Muscle of leg (tissue), 11 donors: ENCODE measurements around the gene SRBD1. TPM values are rescaled to one million over a fixed set of nuclear protein-coding genes. Genes with fewer than 3 reads are reported as not detected.

Source experiments
- DNase-seq: peaks from one replicate; pipeline ENCODE4 v3.0.0; 2013
- H3K27ac ChIP-seq: one replicate; pipeline ENCODE4 v1.5.1; 2013; ENCODE audit warnings: mild to moderate bottlenecking, low read length, control low read depth
- H3K27me3 ChIP-seq: one replicate; pipeline ENCODE4 v1.6.1; 2013; ENCODE audit warnings: low read length; ENCODE audit not compliant: control insufficient read depth, insufficient read depth
- H3K36me3 ChIP-seq: one replicate; pipeline ENCODE4 v1.6.1; 2013; ENCODE audit warnings: low read length; ENCODE audit not compliant: control insufficient read depth, insufficient read depth
- H3K4me1 ChIP-seq: one replicate; pipeline ENCODE4 v1.6.1; 2013; ENCODE audit warnings: low read length; ENCODE audit not compliant: control insufficient read depth, insufficient read depth
- H3K4me3 ChIP-seq: one replicate; pipeline ENCODE4 v1.5.1; 2013; ENCODE audit warnings: low read length, control low read depth
- H3K9me3 ChIP-seq: replicated peaks from 2 replicates; pipeline ENCODE4 v1.6.1; 2013; ENCODE audit warnings: low read depth, low read length; ENCODE audit not compliant: control insufficient read depth
- WGBS: methylation state at CpG from one replicate; pipeline ENCODE4 v1.1.5; 2013; ENCODE audit warnings: missing lambda C conversion rate; ENCODE audit not compliant: insufficient coverage; 5-methylcytosine and 5-hydroxymethylcytosine counted together
- polyA plus RNA-seq, 8 donors: library from polyadenylated mRNA; unstranded; fragments of 120-200 nt; gene quantifications; one replicate each; pipeline versions ENCODE4 v1.2.1 to v1.2.3, GENCODE V29; 2013; ENCODE audit warnings: inconsistent platforms in 1 of 8, low replicate concordance in 1 of 8; ENCODE audit not compliant: insufficient read length in 8 of 8, insufficient read depth in 1 of 8
- total RNA-seq: library from RNA; stranded (reverse); fragments of 120-200 nt; gene quantifications from one replicate; pipeline ENCODE4 v1.2.4, GENCODE V29; 2013

The SRBD1 gene
- total and polyA plus RNA-seq, 9 donors, result 8.5 to 18.8 (median 11.3) TPM

- Histone ChIP-seq H3K4me1 (peaks cover 2% of the 10 kb centered on the region), H3K9me3 (no peaks in the 10 kb centered on the region), H3K4me3 (no peak overlapping the region), H3K27me3 (no peaks in the 10 kb centered on the region), H3K36me3 (no peaks in the 10 kb centered on the region), H3K27ac (no peak overlapping the region)
- peak; percentile 62 for DNase-seq
- 68% methylated on average over 3 of the region's 3 CpGs for WGBS
These were observed 206.2 kb downstream of the SRBD1 start for GRCh38 chr2:45404807-45405297.

- no peak for DNase-seq
- H3K4me1 ChIP-seq, result peaks cover 2% of the 10 kb centered on the region
- no peaks in the 10 kb centered on the region for H3K9me3 ChIP-seq
- H3K36me3 ChIP-seq, result no peaks in the 10 kb centered on the region
- H3K4me3 ChIP-seq, result no peak overlapping the region
- no peaks in the 10 kb centered on the region for H3K27me3 ChIP-seq
- H3K27ac ChIP-seq, result no peak overlapping the region
These were observed 208.0 kb downstream of the SRBD1 start for GRCh38 chr2:45403036-45403435.

- 100% methylated on average over 1 of the region's 5 CpGs for whole genome bisulfite sequencing
- Histone ChIP-seq H3K27me3 (no peaks in the 10 kb centered on the region), H3K4me1 (peaks cover 2% of the 10 kb centered on the region), H3K4me3 (no peak overlapping the region), H3K27ac (no peak overlapping the region), H3K36me3 (no peaks in the 10 kb centered on the region), H3K9me3 (no peaks in the 10 kb centered on the region)
- peak; percentile 87 for DNase-seq
These were observed 209.6 kb downstream of the SRBD1 start for GRCh38 chr2:45401431-45401922.

GRCh38 chr2:45399040-45399784 lies 211.9 kb downstream of the SRBD1 start:
- Histone ChIP-seq H3K27ac (no peak overlapping the region), H3K4me3 (no peak overlapping the region), H3K9me3 (no peaks in the 10 kb centered on the region), H3K4me1 (peaks cover 2% of the 10 kb centered on the region), H3K27me3 (no peaks in the 10 kb centered on the region), H3K36me3 (no peaks in the 10 kb centered on the region)
- WGBS, result no CpG with 5 or more reads among the region's 3 CpGs
- no peak for DNase-seq

DNA sequence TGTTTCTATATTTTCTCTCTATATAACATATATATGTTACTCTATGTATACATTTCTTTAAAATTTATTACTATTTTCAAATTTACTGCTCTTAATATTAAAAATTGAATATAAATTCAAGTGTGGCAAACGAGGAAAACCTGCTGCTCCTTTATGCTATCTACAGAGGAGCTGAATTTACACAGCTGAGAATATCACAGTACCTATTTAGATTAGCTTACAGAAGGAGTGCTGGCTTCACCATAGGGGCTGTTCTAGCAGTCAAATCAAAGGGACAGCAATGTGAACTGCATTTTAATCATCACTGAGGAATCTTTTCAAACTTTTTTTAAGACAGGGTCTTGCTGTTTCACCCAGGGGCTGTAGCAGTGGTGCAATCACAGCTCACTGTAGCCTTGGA lies 213.8 kb downstream of the SRBD1 start:
- Histone ChIP-seq H3K27ac (no peak overlapping the region), H3K9me3 (no peaks in the 10 kb centered on the region), H3K36me3 (no peaks in the 10 kb centered on the region), H3K4me3 (no peak overlapping the region), H3K4me1 (no peaks in the 10 kb centered on the region), H3K27me3 (no peaks in the 10 kb centered on the region)
- DNase-seq, result no peak
- WGBS, result no CpG with 5 or more reads among the region's 1 CpG

- no peak for DNase-seq
- WGBS, result no CpG with 5 or more reads among the region's 1 CpG
These were observed 214.4 kb downstream of the SRBD1 start for GRCh38 chr2:45396671-45397070.

GRCh38 chr2:45394842-45395241 lies 216.2 kb downstream of the SRBD1 start:
- no peak overlapping the region for H3K27ac ChIP-seq
- no peaks in the 10 kb centered on the region for H3K27me3 ChIP-seq
- no peaks in the 10 kb centered on the region for H3K9me3 ChIP-seq
- H3K36me3 ChIP-seq, result no peaks in the 10 kb centered on the region
- H3K4me1 ChIP-seq, result peaks cover 9% of the 10 kb centered on the region
- H3K4me3 ChIP-seq, result no peak overlapping the region
- DNase-seq, result no peak
- WGBS, result 86% methylated on average over 6 of the region's 8 CpGs

More at GRCh38 chr2:45396671-45397070, 214.4 kb downstream of the SRBD1 start:
- Histone ChIP-seq H3K4me3 (no peak overlapping the region), H3K36me3 (no peaks in the 10 kb centered on the region), H3K4me1 (peaks cover 2% of the 10 kb centered on the region), H3K9me3 (no peaks in the 10 kb centered on the region), H3K27ac (no peak overlapping the region), H3K27me3 (no peaks in the 10 kb centered on the region)

DNA sequence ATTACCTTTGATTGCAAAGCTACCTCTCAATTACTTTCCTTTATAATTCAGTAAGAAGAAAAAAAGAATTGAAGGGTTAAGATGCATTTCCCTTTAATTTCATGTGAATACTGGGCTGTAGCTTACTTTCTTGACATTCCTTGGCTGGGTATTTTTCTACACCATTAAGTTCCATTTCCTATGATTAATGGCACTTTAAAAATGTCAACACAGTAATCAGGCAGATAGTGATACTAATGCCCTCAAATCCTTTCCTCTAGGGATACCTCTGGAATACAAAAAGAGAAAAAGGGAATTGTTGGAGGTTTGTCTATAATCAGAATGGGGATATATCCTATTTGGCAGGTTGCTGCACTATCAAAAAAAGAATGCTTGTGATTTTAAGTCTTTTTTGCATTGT lies 216.9 kb downstream of the SRBD1 start:
- Histone ChIP-seq H3K9me3 (no peaks in the 10 kb centered on the region), H3K4me1 (peaks cover 9% of the 10 kb centered on the region), H3K4me3 (no peak overlapping the region), H3K36me3 (no peaks in the 10 kb centered on the region), H3K27me3 (no peaks in the 10 kb centered on the region), H3K27ac (no peak overlapping the region)
- DNase-seq, result no peak

GRCh38 chr2:45391866-45392265 lies 219.2 kb downstream of the SRBD1 start:
- DNase-seq, result no peak
- Histone ChIP-seq H3K4me1 (peaks cover 9% of the 10 kb centered on the region), H3K36me3 (no peaks in the 10 kb centered on the region)

DNA sequence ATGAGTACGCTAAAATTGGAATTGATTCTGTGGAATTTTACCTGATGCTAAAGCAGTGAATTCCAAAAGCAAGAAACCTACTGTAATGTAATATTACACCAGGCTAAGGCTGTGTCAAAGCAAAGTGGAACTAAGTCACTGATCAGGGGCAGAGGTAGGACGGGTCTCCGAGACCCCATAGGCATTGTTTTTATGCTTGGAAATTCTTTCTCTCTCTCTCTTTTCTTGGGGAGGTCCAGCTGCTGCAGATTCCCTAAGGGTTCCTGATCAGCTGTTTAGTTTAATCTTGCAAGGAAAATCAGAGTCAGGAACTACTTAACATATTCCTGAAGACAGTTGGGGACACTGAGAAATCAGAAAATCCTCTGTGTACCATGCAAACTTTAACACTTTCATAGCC lies 220.2 kb downstream of the SRBD1 start:
- Histone ChIP-seq H3K27ac (peak overlapping the region; percentile 57), H3K27me3 (no peaks in the 10 kb centered on the region), H3K4me3 (no peak overlapping the region), H3K9me3 (no peaks in the 10 kb centered on the region), H3K36me3 (no peaks in the 10 kb centered on the region), H3K4me1 (peaks cover 9% of the 10 kb centered on the region)
- WGBS, result no CpG with 5 or more reads among the region's 3 CpGs
- peak; percentile 84 for DNase-seq

More at GRCh38 chr2:45391866-45392265, 219.2 kb downstream of the SRBD1 start:
- Histone ChIP-seq H3K27me3 (no peaks in the 10 kb centered on the region), H3K27ac (no peak overlapping the region), H3K4me3 (no peak overlapping the region), H3K9me3 (no peaks in the 10 kb centered on the region)
